Endothelial cell of umbilical vein (primary cell): ENCODE measurements around the gene GRM5. TPM values are rescaled to one million over a fixed set of nuclear protein-coding genes. Genes with fewer than 3 reads are reported as not detected.
"Not testable (repeated sequence)": the region's sequence is repeated elsewhere in the genome, so short reads cannot be mapped to it uniquely, and the experiment has no call there.

Experiments used
- BruUV-seq: library from RNA; stranded (reverse); fragments of 400-500 nt; replicated peaks from 2 replicates; lab custom pipeline; 2021; lab: Mats Ljungman, UMichigan
- CTCF ChIA-PET: fragments of 300-600, 350-600 bp; sonication (Branson Sonifier 250); formaldehyde crosslinking; loops from one replicate; lab custom pipeline; 2021; ENCODE audit warnings: antibody characterized with exemption, inconsistent platforms; lab: Charles Lee
- POLR2A ChIA-PET: fragments of 300-600, 350-600 bp; sonication (Branson Sonifier 250); formaldehyde crosslinking; loops from one replicate; lab custom pipeline; 2021; ENCODE audit warnings: antibody characterized with exemption, inconsistent platforms; lab: Charles Lee
- DNase-seq: peaks from one replicate; pipeline ENCODE4 v3.0.0-alpha.2; 2011; ENCODE audit warnings: low read depth, low spot score
- FAIRE-seq: peaks from 2 replicates; lab custom pipeline; 2011; peaks lifted over from hg19 to GRCh38; lab: Jason Lieb, UNC
- H2AFZ ChIP-seq: 2 replicates; pipeline ENCODE4 v1.6.0; 2012; ENCODE audit warnings: low read depth, low read length, control low read depth, inconsistent platforms
- H3K27ac ChIP-seq: 2 replicates; pipeline ENCODE4 v1.5.1; 2011; ENCODE audit warnings: low read depth, mild to moderate bottlenecking, control low read depth, low read length, moderate library complexity; ENCODE audit not compliant: insufficient read depth
- H3K27me3 ChIP-seq, 2 experiments: 2 replicates each; pipeline versions ENCODE4 v1.6.0 to v1.6.1; 2011; ENCODE audit warnings: low read length in 2 of 2, mixed read lengths in 1 of 2; ENCODE audit not compliant: control insufficient read depth in 2 of 2, insufficient read depth in 2 of 2
- H3K36me3 ChIP-seq, 2 experiments: 2 replicates in 1 of 2; 3 replicates in 1 of 2; pipeline ENCODE4 v1.5.1; 2011; ENCODE audit warnings: low read length in 2 of 2, mild to moderate bottlenecking in 1 of 2, moderate library complexity in 1 of 2; ENCODE audit not compliant: control insufficient read depth in 2 of 2, insufficient read depth in 2 of 2; ENCODE audit errors: extremely low read depth in 1 of 2
- H3K4me1 ChIP-seq: 3 replicates; pipeline ENCODE4 v1.5.1; 2011; ENCODE audit warnings: mild to moderate bottlenecking, low read length; ENCODE audit not compliant: control insufficient read depth, insufficient read depth; ENCODE audit errors: extremely low read depth
- H3K4me2 ChIP-seq: 2 replicates; pipeline ENCODE4 v1.6.1; 2011; ENCODE audit warnings: low read length, control low read depth, mixed read lengths; ENCODE audit not compliant: insufficient read depth
- H3K4me3 ChIP-seq, 3 experiments: fragments of 200-600 bp in 1 of 3; sonication (generic), shearing (Covaris generic) in 1 of 3; replicated peaks in 1 of 3; 2 replicates each; pipeline ENCODE4 v1.5.1; 2011 to 2016; ENCODE audit warnings: control low read depth in 3 of 3, low read length in 3 of 3, mild to moderate bottlenecking in 2 of 3, inconsistent platforms in 1 of 3, low read depth in 1 of 3, moderate library complexity in 1 of 3; ENCODE audit not compliant: insufficient read depth in 1 of 3
- H3K79me2 ChIP-seq: 2 replicates; pipeline ENCODE4 v1.6.0; 2012; ENCODE audit warnings: low read length, inconsistent platforms; ENCODE audit not compliant: control insufficient read depth, insufficient read depth
- H3K9ac ChIP-seq: replicated peaks from 2 replicates; pipeline ENCODE3; 2011; ENCODE audit warnings: low read length, control low read depth; ENCODE audit not compliant: insufficient read depth; ENCODE audit errors: extremely low read depth
- H3K9me1 ChIP-seq: replicated peaks from 3 replicates; pipeline ENCODE4 v1.6.0; 2011; ENCODE audit warnings: mild to moderate bottlenecking, low read length; ENCODE audit not compliant: control insufficient read depth, insufficient read depth; ENCODE audit errors: extremely low read depth
- H3K9me3 ChIP-seq: replicated peaks from 2 replicates; pipeline ENCODE4 v1.5.1; 2012; ENCODE audit warnings: low read length, inconsistent platforms; ENCODE audit not compliant: control insufficient read depth, insufficient read depth
- H4K20me1 ChIP-seq: replicated peaks from 2 replicates; pipeline ENCODE3; 2011; ENCODE audit warnings: mild to moderate bottlenecking, low read length; ENCODE audit not compliant: control insufficient read depth, insufficient read depth; ENCODE audit errors: extremely low read depth
- CTCF ChIP-seq, 2 donors: IDR thresholded peaks; 1 replicate in 1 of 2; 2 replicates in 1 of 2; pipeline ENCODE4 v1.5.1; 2011; ENCODE audit warnings: low read length in 2 of 2, mild to moderate bottlenecking in 2 of 2, moderate library complexity in 2 of 2, control low read depth in 1 of 2, inconsistent platforms in 1 of 2, low read depth in 1 of 2; ENCODE audit not compliant: insufficient read depth in 1 of 2; ENCODE audit errors: extremely low read depth in 1 of 2
- EZH2 ChIP-seq: IDR thresholded peaks from 2 replicates; pipeline ENCODE4 v1.6.1; 2012; ENCODE audit warnings: borderline replicate concordance, low read depth, mild to moderate bottlenecking, moderate library complexity, low read length, inconsistent platforms; ENCODE audit not compliant: severe bottlenecking
- FOS ChIP-seq: IDR thresholded peaks from 2 replicates; pipeline ENCODE4 v1.6.1; 2011; ENCODE audit warnings: mild to moderate bottlenecking, low read length, moderate library complexity, borderline replicate concordance; ENCODE audit not compliant: insufficient read depth
- GATA2 ChIP-seq: IDR thresholded peaks from 2 replicates; pipeline ENCODE4 v1.7.0; 2011; ENCODE audit warnings: low read depth, mild to moderate bottlenecking, moderate library complexity, mixed read lengths, low read length; ENCODE audit not compliant: insufficient read length, insufficient read depth
- JUN ChIP-seq: IDR thresholded peaks from 2 replicates; pipeline ENCODE4 v1.6.1; 2011; ENCODE audit warnings: borderline replicate concordance, low read depth; ENCODE audit not compliant: insufficient read length, insufficient read depth
- MYC ChIP-seq: IDR thresholded peaks from one replicate; pipeline ENCODE4 v1.6.1; 2011; ENCODE audit warnings: mild to moderate bottlenecking, low read depth, low read length
- POLR2A ChIP-seq: IDR thresholded peaks from 2 replicates; pipeline ENCODE4 v1.6.1; 2012; ENCODE audit warnings: low read depth, mild to moderate bottlenecking, control low read depth, low read length
- POLR2AphosphoS5 ChIP-seq: IDR thresholded peaks from 2 replicates; pipeline ENCODE4 v1.6.1; 2012; ENCODE audit warnings: low read depth, mild to moderate bottlenecking, control low read depth, low read length, moderate library complexity; ENCODE audit not compliant: insufficient read depth
- dilution Hi-C: fragments of 300-500 bp; cut with MboI; formaldehyde crosslinking; loops from one replicate; pipeline ENCODE4 v1.15.0; 2019; ENCODE audit warnings: low sequenced_read_pairs; ENCODE audit not compliant: extremely low pct_ligation_motif_present
- intact Hi-C: fragments of 100-400 bp; cut with micrococcal nuclease; formaldehyde crosslinking; loops from one replicate; pipeline ENCODE4 v1.10.0; 2022
- polyA plus RNA-seq, 4 experiments: library from polyadenylated mRNA; depleted of rRNA in 3 of 4; stranded (reverse) in 3 of 4; unstranded in 1 of 4; fragments of >200 nt; gene quantifications; 2 replicates each; pipeline versions ENCODE4 v1.2.1 to v1.2.3, GENCODE V29; 2011 to 2012; ENCODE audit warnings: missing spikeins in 1 of 4
- total RNA-seq: library from RNA; stranded (reverse); gene quantifications from 2 replicates; pipeline ENCODE4 v1.2.3, GENCODE V29; 2021
- TF ChIP-seq, protein P1 (sequence below): IDR thresholded peaks from 2 replicates; pipeline ENCODE4 v1.6.1; 2011; ENCODE audit not compliant: insufficient read depth, insufficient read length

GRM5 gene
- total and polyA plus RNA-seq, 2 donors (not counting 3 experiments of a cell fraction or from before 2014, with no cell fraction given), result 0.10 to 0.11 TPM

GRCh38 chr11:88979641-88980040, 86.1 kb downstream of the GRM5 start:
- no peak overlapping the region for H3K9ac ChIP-seq
- no peak for DNase-seq
- ChIA-PET POLR2A (no interaction called here), CTCF (no interaction called here)
- H3K4me2 ChIP-seq, result no peak overlapping the region
- FAIRE-seq, result no peak
- intact Hi-C loops, result no loop called here
- H2AFZ ChIP-seq, result no peak overlapping the region
- no peak overlapping the region for H3K4me3 ChIP-seq
- no TSS peak for BruUV-seq
- H4K20me1 ChIP-seq, result no peaks in the 10 kb centered on the region
- no peaks in the 10 kb centered on the region for H3K9me3 ChIP-seq
- H3K36me3 ChIP-seq, result no peaks in the 10 kb centered on the region
- TF ChIP-seq GATA2, result no peak
- no peak for TF ChIP-seq FOS
- no peak for TF ChIP-seq EZH2
- TF ChIP-seq, protein P1, sequence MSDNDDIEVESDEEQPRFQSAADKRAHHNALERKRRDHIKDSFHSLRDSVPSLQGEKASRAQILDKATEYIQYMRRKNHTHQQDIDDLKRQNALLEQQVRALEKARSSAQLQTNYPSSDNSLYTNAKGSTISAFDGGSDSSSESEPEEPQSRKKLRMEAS, result no peak
- no peak for TF ChIP-seq JUN
- TF ChIP-seq CTCF (IDR thresholded peaks at IDR 0.05; ENCODE audit: extremely low read depth in 1 of 2, insufficient read depth in 1 of 2, low read depth in 1 of 2, low read length in 2 of 2), result no peak
- no peak for TF ChIP-seq POLR2A
- no peak for TF ChIP-seq MYC
- no peak for TF ChIP-seq POLR2AphosphoS5
- no peak overlapping the region for H3K27ac ChIP-seq
- H3K9me1 ChIP-seq, result no peaks in the 10 kb centered on the region
- dilution Hi-C loops, result no loop called here
- H3K4me1 ChIP-seq, result no peaks in the 10 kb centered on the region
- H3K79me2 ChIP-seq, result no peaks in the 10 kb centered on the region
- no peaks in the 10 kb centered on the region for H3K27me3 ChIP-seq

DNA sequence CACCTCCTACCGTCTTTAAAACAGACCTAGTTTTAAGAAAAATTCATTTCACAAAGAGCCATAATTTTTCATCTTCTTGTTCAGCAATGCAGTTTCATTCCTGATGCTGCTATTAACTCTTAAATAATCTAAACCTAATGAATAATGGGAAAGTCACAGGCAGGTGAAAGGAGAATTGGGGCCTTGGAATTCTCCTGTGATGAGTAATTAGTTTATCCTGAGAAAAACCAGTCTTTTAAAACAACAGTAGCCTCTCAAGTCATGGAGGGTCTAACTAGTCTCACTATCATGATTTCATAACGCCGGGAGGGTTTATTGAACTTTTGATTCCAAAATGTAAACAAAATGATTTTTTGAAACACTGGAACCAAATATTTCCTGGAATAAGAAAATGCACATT, 86.8 kb downstream of the GRM5 start:
- POLR2A ChIA-PET, H3K4me2 ChIP-seq, dilution Hi-C loops, H3K27ac ChIP-seq, H3K4me1 ChIP-seq, BruUV-seq, intact Hi-C loops, H3K9me3 ChIP-seq, H3K4me3 ChIP-seq, DNase-seq, H4K20me1 ChIP-seq, H3K36me3 ChIP-seq, H3K27me3 ChIP-seq, H2AFZ ChIP-seq, H3K79me2 ChIP-seq, H3K9ac ChIP-seq, H3K9me1 ChIP-seq, FAIRE-seq, CTCF ChIA-PET: not testable (repeated sequence)

GRCh38 chr11:88975441-88975840, 90.3 kb downstream of the GRM5 start:
- dilution Hi-C loops, POLR2A ChIA-PET, H3K4me2 ChIP-seq, H3K36me3 ChIP-seq, H3K27ac ChIP-seq, BruUV-seq, H3K79me2 ChIP-seq, H3K4me3 ChIP-seq, H3K9ac ChIP-seq, intact Hi-C loops, CTCF ChIA-PET, DNase-seq, H3K27me3 ChIP-seq, H3K9me3 ChIP-seq, FAIRE-seq, H3K9me1 ChIP-seq, H2AFZ ChIP-seq, H3K4me1 ChIP-seq, H4K20me1 ChIP-seq: not testable (repeated sequence)
